GM12865 (cell line): Measurements from ENCODE around the gene RIPK3.

Experiments
- DNase-seq: peaks from one replicate; pipeline ENCODE4 v3.0.0; 2010; ENCODE audit warnings: low read depth
- H3K4me3 ChIP-seq: 2 replicates; pipeline ENCODE4 v1.5.1; 2011; ENCODE audit warnings: mild to moderate bottlenecking, low read depth, low read length, control low read depth
- CTCF ChIP-seq: IDR thresholded peaks from 2 replicates; pipeline ENCODE4 v1.5.1; 2011; ENCODE audit warnings: low read length, control low read depth, low read depth, inconsistent platforms; ENCODE audit not compliant: insufficient read depth; ENCODE audit errors: missing control alignments

RIPK3 gene

GRCh38 chr14:24342889-24343288 is 3.1 kb upstream of the RIPK3 start:
- TF ChIP-seq CTCF, result no peak
- no peak for DNase-seq

GRCh38 chr14:24340606-24341005 is 815 bp upstream of the RIPK3 start:
- no peak for DNase-seq
- no peak for TF ChIP-seq CTCF
- no peak overlapping the region for H3K4me3 ChIP-seq

More at GRCh38 chr14:24342889-24343288, 3.1 kb upstream of the RIPK3 start:
- no peak overlapping the region for H3K4me3 ChIP-seq

- peak overlapping the region; percentile 84 for H3K4me3 ChIP-seq
- DNase-seq, result no peak
- TF ChIP-seq CTCF, result no peak
Observed at GRCh38 chr14:24338843-24339242, 948 bp downstream of the RIPK3 start.

GRCh38 chr14:24337824-24338175 is 2.0 kb downstream of the RIPK3 start:
- no peak for DNase-seq
- no peak overlapping the region for H3K4me3 ChIP-seq
- no peak for TF ChIP-seq CTCF

GRCh38 chr14:24337144-24337823 is 2.5 kb downstream of the RIPK3 start:
- H3K4me3 ChIP-seq, result no peak overlapping the region
- no peak for TF ChIP-seq CTCF
- DNase-seq, result no peak

- no peak for DNase-seq
- TF ChIP-seq CTCF, result no peak
- H3K4me3 ChIP-seq, result no peak overlapping the region
Observed at GRCh38 chr14:24335461-24336171, 4.2 kb downstream of the RIPK3 start.
